ENCODE results near the gene SMPD3. TPM values are rescaled to one million over a fixed set of nuclear protein-coding genes. Genes with fewer than 3 reads are reported as not detected.

SMPD3 gene
- total and polyA plus RNA-seq, 9 donors = 0.40 to 31.4 (median 2.2) TPM

DNA sequence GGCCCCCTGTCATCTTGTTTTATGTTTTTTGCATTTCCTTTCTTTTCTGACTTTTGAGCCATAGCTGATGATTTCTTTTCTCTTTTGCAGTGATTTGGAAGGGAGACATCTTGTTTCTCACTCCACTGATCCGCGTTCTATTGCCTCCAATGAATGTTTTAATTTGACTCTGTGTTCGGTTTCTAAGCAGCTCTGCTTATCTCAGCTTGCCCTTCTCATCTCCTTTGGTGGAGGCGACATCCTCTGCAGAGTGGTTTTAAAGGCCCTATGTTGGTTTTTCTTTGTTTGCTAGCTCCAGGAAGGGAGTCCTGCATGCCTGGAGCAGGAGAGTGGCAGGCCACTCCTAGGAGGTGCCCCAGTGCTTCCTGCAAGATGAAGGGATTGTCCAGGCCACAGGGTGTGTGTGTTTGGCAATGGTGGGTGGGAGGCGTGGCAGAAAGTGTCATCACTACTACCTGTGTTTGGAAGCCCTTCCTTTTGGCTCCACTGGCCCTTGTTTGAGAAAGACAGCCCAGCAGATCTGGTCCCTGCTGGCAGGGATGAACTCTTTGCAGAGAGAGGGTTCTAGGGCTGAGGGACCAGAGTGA is 13.6 kb downstream of the SMPD3 start:
- 49 to 65% (median 56%) methylated on average over 5 of the region's 5 CpGs for WGBS, 3 donors
- intact Hi-C loops (cut with DNase I) = no loop called here
- DNase-seq = no peak
- TF ChIP-seq EP300 (IDR thresholded peaks at IDR 0.05) (no peak), POLR2A (IDR thresholded peaks at IDR 0.05) (no peak), CTCF (IDR thresholded peaks at IDR 0.05) (no peak)
- no peaks in the 10 kb centered on the region for H3K9me3 ChIP-seq
- H3K27me3 ChIP-seq = no peaks in the 10 kb centered on the region
- no peaks in the 10 kb centered on the region for H3K36me3 ChIP-seq
- H3K27ac ChIP-seq = no peak overlapping the region
- no peaks in the 10 kb centered on the region for H3K4me1 ChIP-seq (ENCODE audit: insufficient read depth)
- H3K4me3 ChIP-seq = no peak overlapping the region

DNA sequence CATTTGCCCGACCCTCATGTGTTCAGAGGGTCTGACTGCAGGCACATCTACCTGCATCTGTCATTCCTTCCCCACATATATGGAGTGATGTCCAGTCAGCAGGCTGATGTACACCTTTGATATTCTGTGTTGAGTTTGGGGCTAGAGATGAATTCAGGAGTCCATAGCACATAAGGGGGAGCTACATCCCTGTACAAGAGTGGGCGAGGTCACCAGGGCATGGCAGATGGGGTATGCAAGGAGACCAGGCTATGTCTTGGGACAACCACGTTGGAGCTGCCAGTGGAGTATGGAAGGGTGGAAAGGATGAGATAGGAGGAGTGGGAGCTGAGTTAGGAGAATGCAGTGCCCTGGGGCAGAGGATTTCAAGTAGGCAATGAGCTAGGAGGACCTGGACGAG is 15.0 kb downstream of the SMPD3 start:
- TF ChIP-seq POLR2A (IDR thresholded peaks at IDR 0.05) (no peak), EP300 (IDR thresholded peaks at IDR 0.05) (no peak), CTCF (IDR thresholded peaks at IDR 0.05) (no peak)

DNA sequence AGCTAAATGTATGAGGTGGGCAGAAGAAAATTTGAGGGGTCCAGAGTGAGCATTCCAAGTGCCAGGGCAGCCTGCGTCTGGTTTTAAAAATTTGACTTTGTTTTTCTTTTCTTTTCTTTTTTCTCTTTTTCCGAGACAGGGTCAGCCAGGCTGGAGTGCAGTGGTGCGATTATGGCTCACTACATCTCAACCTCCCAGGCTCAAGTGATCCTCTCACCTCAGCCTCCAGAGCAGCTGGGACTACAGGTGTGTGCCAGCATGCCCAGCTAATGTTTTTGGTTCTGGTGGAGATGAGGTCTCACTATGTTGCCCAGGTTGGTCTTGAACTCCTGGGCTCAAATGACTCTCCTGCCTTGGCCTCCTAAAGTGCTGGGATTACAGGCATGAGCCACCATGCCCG is 15.6 kb downstream of the SMPD3 start:
- no peak for DNase-seq
- intact Hi-C loops (cut with DNase I) = no loop called here
- H3K4me1 ChIP-seq (ENCODE audit: insufficient read depth) = no peaks in the 10 kb centered on the region
- no peak for TF ChIP-seq CTCF (IDR thresholded peaks at IDR 0.05)
- TF ChIP-seq POLR2A (IDR thresholded peaks at IDR 0.05) = no peak
- TF ChIP-seq EP300 (IDR thresholded peaks at IDR 0.05) = no peak
- H3K9me3 ChIP-seq = no peaks in the 10 kb centered on the region
- WGBS, 3 donors = 83 to 93% (median 87%) methylated on average over 4 of the region's 4 CpGs
- H3K27me3 ChIP-seq = no peaks in the 10 kb centered on the region
- no peak overlapping the region for H3K27ac ChIP-seq
- H3K36me3 ChIP-seq = no peaks in the 10 kb centered on the region
- no peak overlapping the region for H3K4me3 ChIP-seq

More for the DNA sequence above, 15.0 kb downstream of the SMPD3 start:
- Histone ChIP-seq H3K9me3 (no peaks in the 10 kb centered on the region), H3K4me3 (no peak overlapping the region), H3K4me1 (ENCODE audit: insufficient read depth) (no peaks in the 10 kb centered on the region), H3K27me3 (no peaks in the 10 kb centered on the region), H3K27ac (no peak overlapping the region), H3K36me3 (no peaks in the 10 kb centered on the region)
- WGBS, 3 donors = 92 to 96% (median 95%) methylated on average over 4 of the region's 4 CpGs
- intact Hi-C loops (cut with DNase I) = no loop called here
- no peak for DNase-seq

DNA sequence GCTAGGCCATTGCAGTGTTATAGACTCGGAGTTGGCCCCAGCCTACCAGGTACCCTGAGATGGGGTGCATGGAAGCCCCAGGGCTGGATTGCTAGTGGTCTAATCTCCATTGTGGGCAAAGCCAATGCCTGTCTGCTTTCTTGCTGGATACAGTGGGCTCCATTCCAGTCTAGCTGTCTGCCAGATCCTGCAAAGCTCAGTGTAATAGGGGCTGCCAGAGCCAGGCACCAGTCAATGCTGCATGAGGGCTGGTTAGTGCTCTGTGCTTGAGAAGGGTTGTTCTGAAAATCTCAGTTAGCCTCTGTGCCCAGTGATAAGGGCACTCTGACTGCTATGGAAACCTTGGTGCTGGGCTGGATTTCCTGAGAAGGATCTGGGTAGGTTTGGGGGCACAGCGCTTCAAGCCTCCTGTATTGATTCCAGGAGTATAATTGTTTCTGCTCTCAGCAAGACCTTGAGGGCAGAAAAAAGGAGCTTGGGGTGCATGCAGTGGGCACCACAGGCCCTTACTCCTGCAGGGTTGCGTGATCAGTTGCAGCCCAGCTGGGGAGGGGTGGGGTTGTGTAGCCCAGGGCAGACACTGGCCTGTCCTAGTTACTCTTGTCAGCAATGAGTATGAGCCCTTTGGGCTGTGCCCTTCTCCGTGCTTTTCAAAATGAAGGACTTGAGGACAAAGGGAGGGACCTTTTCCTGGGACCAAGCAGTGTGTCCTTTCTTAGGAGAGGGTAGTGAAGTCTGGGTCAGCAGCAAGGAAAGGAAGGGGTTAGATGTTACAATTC is 19.0 kb downstream of the SMPD3 start:
- H3K27ac ChIP-seq = no peak overlapping the region
- no peak for DNase-seq
- TF ChIP-seq POLR2A (IDR thresholded peaks at IDR 0.05) (no peak), CTCF (IDR thresholded peaks at IDR 0.05) (no peak), EP300 (IDR thresholded peaks at IDR 0.05) (no peak)
- WGBS, 3 donors = 73 to 86% (median 75%) methylated on average over 4 of the region's 4 CpGs
- intact Hi-C loops (cut with DNase I) = no loop called here
- no peaks in the 10 kb centered on the region for H3K36me3 ChIP-seq
- H3K9me3 ChIP-seq = no peaks in the 10 kb centered on the region
- no peaks in the 10 kb centered on the region for H3K27me3 ChIP-seq
- no peak overlapping the region for H3K4me3 ChIP-seq
- no peaks in the 10 kb centered on the region for H3K4me1 ChIP-seq (ENCODE audit: insufficient read depth)
